Common myeloid progenitor, CD34-positive (primary cell): ENCODE measurements around the gene LILRB3.
"Not testable (repeated sequence)": the region's sequence is repeated elsewhere in the genome, so short reads cannot be mapped to it uniquely, and the experiment has no call there.

Source experiments
- CTCF ChIA-PET: fragments of 350-600 bp; sonication (Branson Sonifier 250); formaldehyde crosslinking; loops from one replicate; lab custom pipeline; 2021; ENCODE audit warnings: antibody characterized with exemption; lab: Charles Lee
- POLR2A ChIA-PET: fragments of 350-600 bp; sonication (Branson Sonifier 250); formaldehyde crosslinking; loops from one replicate; lab custom pipeline; 2021; ENCODE audit warnings: antibody characterized with exemption; lab: Charles Lee
- DNase-seq, 3 donors: peaks; one replicate each; pipeline versions ENCODE4 v3.0.0 to v3.0.0-alpha.2; 2013
- H3K27ac ChIP-seq, 2 experiments: 1 replicate in 1 of 2; 2 replicates in 1 of 2; pipeline ENCODE4 v1.7.0; 2013; ENCODE audit warnings: inconsistent platforms in 2 of 2, low read length in 2 of 2, mild to moderate bottlenecking in 2 of 2, low read depth in 1 of 2, moderate library complexity in 1 of 2; ENCODE audit not compliant: severe bottlenecking in 2 of 2, insufficient read depth in 1 of 2, poor library complexity in 1 of 2
- H3K27me3 ChIP-seq, 5 experiments: replicated peaks in 2 of 5; 1 replicate in 3 of 5; 2 replicates in 2 of 5; pipeline versions ENCODE4 v1.6.1 to v1.7.0; 2013; ENCODE audit warnings: low read length in 4 of 5, mild to moderate bottlenecking in 2 of 5, moderate library complexity in 2 of 5, inconsistent platforms in 1 of 5; ENCODE audit not compliant: insufficient read depth in 5 of 5, control insufficient read depth in 4 of 5
- H3K36me3 ChIP-seq, 4 experiments: 1 replicate in 2 of 4; 2 replicates in 2 of 4; pipeline versions ENCODE4 v1.6.1 to v1.7.0; 2013; ENCODE audit warnings: low read length in 3 of 4, control low read depth in 1 of 4, mild to moderate bottlenecking in 1 of 4; ENCODE audit not compliant: control insufficient read depth in 4 of 4, insufficient read depth in 4 of 4
- H3K4me1 ChIP-seq, 4 experiments: 1 replicate in 3 of 4; 2 replicates in 1 of 4; pipeline versions ENCODE4 v1.6.1 to v1.7.1; 2013; ENCODE audit warnings: low read length in 3 of 4, mild to moderate bottlenecking in 3 of 4, control low read depth in 1 of 4, inconsistent platforms in 1 of 4, moderate library complexity in 1 of 4; ENCODE audit not compliant: control insufficient read depth in 4 of 4, insufficient read depth in 4 of 4; ENCODE audit errors: control extremely low read depth in 1 of 4
- H3K4me3 ChIP-seq, 7 experiments: 1 replicate in 4 of 7; 2 replicates in 3 of 7; pipeline versions ENCODE4 v1.5.1 to v1.7.0; 2013; ENCODE audit warnings: mild to moderate bottlenecking in 7 of 7, low read length in 6 of 7, moderate library complexity in 6 of 7, inconsistent platforms in 2 of 7, low read depth in 2 of 7, control low read depth in 1 of 7; ENCODE audit not compliant: insufficient read depth in 4 of 7, control insufficient read depth in 1 of 7; ENCODE audit errors: extremely low read depth in 1 of 7
- H3K9me3 ChIP-seq, 5 experiments: 1 replicate in 4 of 5; 2 replicates in 1 of 5; pipeline versions ENCODE4 v1.6.1 to v1.7.1; 2013; ENCODE audit warnings: low read length in 4 of 5, mild to moderate bottlenecking in 2 of 5, inconsistent platforms in 1 of 5, low read depth in 1 of 5, moderate library complexity in 1 of 5; ENCODE audit not compliant: control insufficient read depth in 4 of 5, insufficient read depth in 2 of 5; ENCODE audit errors: control extremely low read depth in 1 of 5
- WGBS: methylation state at CpG from one replicate; pipeline ENCODE4 v1.1.5; 2013; ENCODE audit not compliant: insufficient coverage; 5-methylcytosine and 5-hydroxymethylcytosine counted together

Gene LILRB3

DNA sequence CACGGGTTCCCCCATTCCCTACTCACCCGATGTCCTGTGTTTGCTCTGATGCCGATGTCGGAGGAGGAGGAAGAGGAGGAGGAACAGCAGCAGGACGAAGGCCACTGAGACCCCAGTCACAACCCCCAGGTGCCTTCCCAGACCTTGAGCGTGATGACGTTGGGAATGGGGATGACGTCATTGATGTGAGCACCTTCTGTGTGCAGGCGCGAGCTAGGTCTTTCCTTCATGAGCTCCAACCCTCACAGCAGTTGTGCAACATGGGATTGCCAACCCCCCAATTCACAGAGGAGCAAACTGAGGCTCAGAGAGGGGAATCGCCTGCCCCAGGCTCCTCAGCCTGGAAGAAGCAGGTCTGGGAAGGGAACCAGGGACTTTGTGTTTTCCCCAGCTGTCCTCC lies 30.0 kb upstream of the LILRB3 start:
- H3K4me3 ChIP-seq = no peak overlapping the region
- DNase-seq = no peak
- H3K27ac ChIP-seq = no peak overlapping the region
- peaks cover 0 to 9% (median 0%) of the 10 kb centered on the region in 5 experiments for H3K27me3 ChIP-seq
- peaks cover 3 to 5% (median 5%) of the 10 kb centered on the region in 4 experiments for H3K4me1 ChIP-seq
- ChIA-PET POLR2A (interaction anchor here (0.6 kb wide), 1 partner anchor 17 kb away, joined by 3 read pairs; no protein-coding TSS in a partner anchor), CTCF (interaction anchor here (0.8 kb wide), 1 partner anchor 13 kb away, joined by 4 read pairs; no protein-coding TSS in a partner anchor)
- no peaks in the 10 kb centered on the region for H3K9me3 ChIP-seq
- WGBS = 95% methylated on average over 8 of the region's 11 CpGs
- no peaks in the 10 kb centered on the region for H3K36me3 ChIP-seq

DNA sequence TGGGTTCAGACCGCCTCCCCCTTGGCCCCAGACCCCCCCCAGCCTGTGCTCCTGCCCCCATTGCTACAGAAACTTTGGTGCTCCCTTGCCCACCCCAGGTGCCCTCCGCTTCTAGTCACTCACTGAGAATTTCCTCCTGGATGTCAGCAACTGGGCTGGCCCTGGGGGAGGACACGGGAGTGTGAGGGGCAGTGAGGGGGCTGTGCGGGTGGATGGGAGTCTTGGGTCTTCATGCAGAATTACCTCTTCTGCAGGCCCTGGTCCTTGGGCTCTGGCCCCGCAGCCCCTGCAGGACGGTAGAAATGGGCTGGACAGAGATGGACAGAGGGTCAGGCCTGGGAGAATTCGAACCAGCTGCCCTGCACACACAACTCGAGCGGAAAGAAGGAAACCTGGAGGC lies 29.4 kb upstream of the LILRB3 start:
- no peak overlapping the region for H3K27ac ChIP-seq
- ChIA-PET POLR2A (no interaction called here), CTCF (interaction anchor here (0.8 kb wide), 1 partner anchor 14 kb away, joined by 4 read pairs; no protein-coding TSS in a partner anchor)
- DNase-seq = no peak
- H3K36me3 ChIP-seq = no peaks in the 10 kb centered on the region
- 100% methylated on average over 4 of the region's 9 CpGs for WGBS
- H3K4me3 ChIP-seq = no peak overlapping the region
- peaks cover 6 to 11% (median 11%) of the 10 kb centered on the region in 4 experiments for H3K4me1 ChIP-seq
- H3K27me3 ChIP-seq = peaks cover 0 to 5% (median 0%) of the 10 kb centered on the region in 5 experiments
- H3K9me3 ChIP-seq = no peaks in the 10 kb centered on the region

- peak overlapping the region in 3 of 7 experiments; percentile 7 to 22 (median 17) for H3K4me3 ChIP-seq
- no peaks in the 10 kb centered on the region for H3K9me3 ChIP-seq
- peak; percentile 76 to 83 (median 82) for DNase-seq
- no peak overlapping the region for H3K27ac ChIP-seq
- WGBS = 50% methylated on average over 6 of the region's 8 CpGs
- CTCF ChIA-PET = interaction anchor here (1.2 kb wide), 2 partner anchors 16 to 18 kb away, joined by 3 to 6 read pairs; no protein-coding TSS in a partner anchor
- peaks cover 6 to 23% (median 17%) of the 10 kb centered on the region in 4 experiments for H3K4me1 ChIP-seq
- POLR2A ChIA-PET = interaction anchor here (0.7 kb wide), 1 partner anchor 17 kb away, joined by 3 read pairs; no protein-coding TSS in a partner anchor
- H3K36me3 ChIP-seq = no peaks in the 10 kb centered on the region
- H3K27me3 ChIP-seq = no peaks in the 10 kb centered on the region
These were observed 25.3 kb upstream of the LILRB3 start for GRCh38 chr19:54248016-54248601.

GRCh38 chr19:54247106-54247930 lies 24.5 kb upstream of the LILRB3 start:
- Histone ChIP-seq H3K4me3 (peak overlapping the region in 3 of 7 experiments; percentile 7 to 22 (median 17)), H3K4me1 (peaks cover 6 to 23% (median 17%) of the 10 kb centered on the region in 4 experiments), H3K27ac (no peak overlapping the region), H3K36me3 (no peaks in the 10 kb centered on the region), H3K27me3 (no peaks in the 10 kb centered on the region), H3K9me3 (no peaks in the 10 kb centered on the region)
- WGBS = 81% methylated on average over 19 of the region's 20 CpGs
- ChIA-PET CTCF (interaction anchor here (0.9 to 1.2 kb wide), 3 partner anchors 12 to 93 kb away, joined by 3 to 6 read pairs (median 3); no protein-coding TSS in a partner anchor), POLR2A (interaction anchor here (0.7 kb wide), 1 partner anchor 18 kb away, joined by 3 read pairs; no protein-coding TSS in a partner anchor)
- peak in 2 of 3 donors; percentile 17 to 29 for DNase-seq

GRCh38 chr19:54245936-54246335 lies 23.1 kb upstream of the LILRB3 start:
- POLR2A ChIA-PET = interaction anchor here (0.7 kb wide), 1 partner anchor 20 kb away, joined by 3 read pairs; no protein-coding TSS in a partner anchor
- WGBS = 83% methylated on average over 1 of the region's 3 CpGs
- CTCF ChIA-PET = no interaction called here
- H3K27me3 ChIP-seq = no peaks in the 10 kb centered on the region
- DNase-seq = peak in 2 of 3 donors; percentile 24 to 41
- H3K27ac ChIP-seq = no peak overlapping the region
- H3K4me1 ChIP-seq = peaks cover 6 to 23% (median 17%) of the 10 kb centered on the region in 4 experiments
- no peaks in the 10 kb centered on the region for H3K36me3 ChIP-seq
- no peak overlapping the region for H3K4me3 ChIP-seq
- no peaks in the 10 kb centered on the region for H3K9me3 ChIP-seq

DNA sequence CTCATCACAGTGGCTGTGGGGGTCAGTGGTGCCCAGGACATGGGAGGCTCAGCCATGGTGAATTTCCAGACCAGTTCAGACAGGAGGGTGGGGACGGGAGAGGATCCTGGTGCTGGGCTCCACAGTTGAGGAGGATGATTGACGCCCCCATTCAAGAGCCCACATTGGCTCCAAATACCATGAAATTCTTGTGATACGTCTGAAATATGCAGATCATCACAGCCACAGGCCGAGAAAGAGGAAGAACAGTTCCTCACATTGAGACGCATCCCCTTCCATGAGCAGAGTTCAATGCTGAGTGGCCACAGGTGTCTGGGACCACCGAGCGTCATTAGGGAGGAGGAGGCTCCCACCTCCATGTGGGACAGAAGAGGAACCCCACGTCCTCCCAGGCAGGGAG lies 21.0 kb upstream of the LILRB3 start:
- peaks cover 6 to 23% (median 17%) of the 10 kb centered on the region in 4 experiments for H3K4me1 ChIP-seq
- H3K4me3 ChIP-seq, H3K36me3 ChIP-seq, H3K27ac ChIP-seq, CTCF ChIA-PET, H3K27me3 ChIP-seq, H3K9me3 ChIP-seq: not testable (repeated sequence)
- peak in 1 of 3 donors; percentile 45 for DNase-seq
- POLR2A ChIA-PET = interaction anchor here (0.6 kb wide), 1 partner anchor 16 kb away, joined by 3 read pairs; no protein-coding TSS in a partner anchor
- whole genome bisulfite sequencing = no CpG with 5 or more reads among the region's 8 CpGs
